HepG2 (cell line): ENCODE results near the gene SLC22A7. TPM values are rescaled to one million over a fixed set of nuclear protein-coding genes. Genes with fewer than 3 reads are reported as not detected.
A peak's percentile ranks its signal among the peaks of the same experiment; 100 is the strongest.

Experiments used
- ATAC-seq: fragments of 200-7000 bp; cut with Tn5 transposase; 3 replicates; pipeline ENCODE4 v1.9.1; 2020; ENCODE audit warnings: mild to moderate bottlenecking, moderate library complexity
- BruUV-seq: library from RNA; stranded (reverse); fragments of 400-500 nt; replicated peaks from 2 replicates; lab custom pipeline; 2021; lab: Mats Ljungman, UMichigan
- CTCF ChIA-PET: fragments of 300-600 bp; formaldehyde crosslinking; extraction: SDS; loops from one replicate; lab custom pipeline; 2021; ENCODE audit warnings: low total read pairs, inconsistent platforms, low intra/inter-chr PET ratio; lab: Yijun Ruan, JAX
- POLR2A ChIA-PET: fragments of 350-600 bp; sonication (Branson Sonifier 250); formaldehyde crosslinking; loops from one replicate; lab custom pipeline; 2020; ENCODE audit warnings: antibody characterized with exemption, inconsistent platforms; lab: Yijun Ruan, JAX
- DNase-seq: peaks from one replicate; pipeline ENCODE4 v3.0.0-alpha.2; 2015; ENCODE audit warnings: low spot score
- FAIRE-seq: peaks from 3 replicates; lab custom pipeline; 2011; peaks lifted over from hg19 to GRCh38; lab: Jason Lieb, UNC
- H2AFZ ChIP-seq: one replicate; pipeline ENCODE4 v1.6.1; 2011; ENCODE audit warnings: low read length, inconsistent platforms
- H3K27ac ChIP-seq: fragments of 300-600 bp; 3 replicates; pipeline ENCODE4 v1.8.0; 2011; ENCODE audit warnings: mixed run types, mild to moderate bottlenecking, mixed read lengths, low read length, inconsistent platforms; ENCODE audit not compliant: insufficient read depth; ENCODE audit errors: extremely low read length
- H3K27me3 ChIP-seq, 2 experiments: fragments of 200-600 bp in 1 of 2; 2 replicates in 1 of 2; 3 replicates in 1 of 2; pipeline versions ENCODE4 v1.6.0 to v1.8.0; 2011; ENCODE audit warnings: low read length in 2 of 2, mild to moderate bottlenecking in 2 of 2, moderate library complexity in 2 of 2, inconsistent platforms in 1 of 2; ENCODE audit not compliant: insufficient read depth in 2 of 2, control insufficient read depth in 1 of 2
- H3K36me3 ChIP-seq, 2 experiments: fragments of 200-600 bp in 1 of 2; replicated peaks in 1 of 2; 2 replicates in 1 of 2; 3 replicates in 1 of 2; pipeline versions ENCODE4 v1.5.1 to v1.8.0; 2011; ENCODE audit warnings: low read length in 2 of 2, inconsistent platforms in 1 of 2; ENCODE audit not compliant: insufficient read depth in 2 of 2, control insufficient read depth in 1 of 2
- H3K4me1 ChIP-seq: 2 replicates; pipeline ENCODE4 v1.5.1; 2012; ENCODE audit warnings: low read length, inconsistent platforms; ENCODE audit not compliant: insufficient read depth
- H3K4me2 ChIP-seq: 2 replicates; pipeline ENCODE4 v1.6.0; 2011; ENCODE audit warnings: low read depth, low read length, inconsistent platforms
- H3K4me3 ChIP-seq, 3 experiments: fragments of 200-600 bp in 1 of 3; sonication (generic), shearing (Covaris generic) in 1 of 3; replicated peaks in 1 of 3; 2 replicates each; pipeline ENCODE4 v1.5.1; 2011 to 2016; ENCODE audit warnings: low read length in 3 of 3, inconsistent platforms in 2 of 3, low read depth in 2 of 3, mild to moderate bottlenecking in 2 of 3, control low read depth in 1 of 3, mixed read lengths in 1 of 3; ENCODE audit not compliant: insufficient read depth in 1 of 3
- H3K79me2 ChIP-seq: one replicate; pipeline ENCODE4 v1.6.1; 2011; ENCODE audit warnings: low read length, inconsistent platforms; ENCODE audit not compliant: insufficient read depth
- H3K9ac ChIP-seq: 2 replicates; pipeline ENCODE4 v1.6.0; 2011; ENCODE audit warnings: mild to moderate bottlenecking, low read depth, low read length, inconsistent platforms; ENCODE audit not compliant: insufficient read depth
- H3K9me3 ChIP-seq: 2 replicates; pipeline ENCODE4 v1.5.1; 2012; ENCODE audit warnings: mild to moderate bottlenecking, low read length
- H4K20me1 ChIP-seq: 2 replicates; pipeline ENCODE4 v1.6.0; 2011; ENCODE audit warnings: inconsistent platforms, mild to moderate bottlenecking, low read length, moderate library complexity; ENCODE audit not compliant: insufficient read depth
- FOXO4 ChIP-seq: sonication (generic); formaldehyde crosslinking; conservative IDR thresholded peaks from 2 replicates; pipeline ENCODE4 v1.8.1; 2023; ENCODE audit warnings: missing genetic modification reagents
- HIC2 ChIP-seq: sonication (generic); formaldehyde crosslinking; IDR thresholded peaks from 2 replicates; pipeline ENCODE4 v1.9.0; 2022; ENCODE audit warnings: low read depth, missing genetic modification reagents
- LBX2 ChIP-seq: sonication (generic); formaldehyde crosslinking; IDR thresholded peaks from 2 replicates; pipeline ENCODE4 v1.5.0; 2020; ENCODE audit warnings: missing genetic modification reagents, mild to moderate bottlenecking, borderline replicate concordance
- POGZ ChIP-seq: sonication (generic); formaldehyde crosslinking; IDR thresholded peaks from 2 replicates; pipeline ENCODE4 v1.4.0; 2020; ENCODE audit warnings: mild to moderate bottlenecking, missing genetic modification reagents
- TFAP4 ChIP-seq: sonication (generic); IDR thresholded peaks from 2 replicates; pipeline ENCODE4 v1.6.1; 2016; ENCODE audit warnings: low read depth, borderline replicate concordance
- ZFX ChIP-seq: sonication (generic); formaldehyde crosslinking; IDR thresholded peaks from 2 replicates; pipeline ENCODE4 v1.4.0; 2020; ENCODE audit warnings: mild to moderate bottlenecking, low read depth, missing genetic modification reagents, moderate library complexity
- ZNF333 ChIP-seq: sonication (generic); formaldehyde crosslinking; IDR thresholded peaks from 2 replicates; pipeline ENCODE4 v1.4.0; 2020; ENCODE audit warnings: mild to moderate bottlenecking, missing genetic modification reagents, borderline replicate concordance
- in situ Hi-C: cut with HindIII; loops from 2 replicates; pipeline ENCODE4 v1.10.0; 2017; ENCODE audit warnings: low pct_unique_long_range_greater_than_20kb; ENCODE audit not compliant: extremely low pct_ligation_motif_present
- intact Hi-C: fragments of 100-400 bp; cut with micrococcal nuclease; formaldehyde crosslinking; loops from one replicate; pipeline ENCODE4 v1.10.0; 2022; ENCODE audit not compliant: unreplicated experiment
- polyA plus RNA-seq, 8 experiments: library from polyadenylated mRNA; depleted of rRNA in 3 of 8; stranded (reverse) in 7 of 8; unstranded in 1 of 8; fragments of >200 nt; fragmentation: Illumina TruSeq in 4 of 8; extraction: Trizol in 4 of 8; gene quantifications; 2 replicates each; pipeline versions ENCODE4 v1.2.1 to v1.2.3, GENCODE V29; 2011 to 2016; ENCODE audit warnings: low read depth in 4 of 8, missing spikeins in 1 of 8, mixed read lengths in 1 of 8; ENCODE audit not compliant: insufficient read depth in 1 of 8
- total RNA-seq, 5 experiments: library from RNA; depleted of rRNA; stranded (reverse); fragments of >200 nt; fragmentation: Illumina TruSeq; extraction: Trizol; gene quantifications; 2 replicates each; pipeline ENCODE4 v1.2.3, GENCODE V29; 2016; ENCODE audit warnings: low read depth in 1 of 5

Gene SLC22A7
- total and polyA plus RNA-seq, 2 of the 13 experiments (the other 11 are each of a cell fraction or from before 2014, with no cell fraction given) = 5.3 to 22.6 TPM

GRCh38 chr6:43271103-43271815 is 26.8 kb upstream of the SLC22A7 start (continued):
- TF ChIP-seq HIC2 (CRISPR knock-in tag) = no peak

GRCh38 chr6:43271944-43272343 is 26.1 kb upstream of the SLC22A7 start:
- H3K9me3 ChIP-seq = no peaks in the 10 kb centered on the region
- intact Hi-C loops = no loop called here
- DNase-seq = no peak
- BruUV-seq = no TSS peak
- no peak overlapping the region for H3K4me3 ChIP-seq
- in situ Hi-C loops = no loop called here
- CTCF ChIA-PET = no interaction called here
- POLR2A ChIA-PET = interaction anchor here (3.2 to 20.0 kb wide), 3 partner anchors 8 to 26 kb away, joined by 13 to 314 read pairs (median 131); partner anchors contain the start of gene SLC22A7
- H3K36me3 ChIP-seq = no peaks in the 10 kb centered on the region
- peaks cover 7% of the 10 kb centered on the region for H3K79me2 ChIP-seq
- H2AFZ ChIP-seq = no peak overlapping the region
- H3K4me1 ChIP-seq = peaks cover 96% of the 10 kb centered on the region
- TF ChIP-seq FOXO4 (CRISPR knock-in tag) = 0 out of 2 replicates have a peak, but pooled peaks have one; percentile 66
- no peak for TF ChIP-seq TFAP4
- TF ChIP-seq ZNF333 = 0 out of 2 replicates have a peak, but pooled peaks have one; percentile 56
- TF ChIP-seq ZFX (CRISPR knock-in tag) = no peak
- TF ChIP-seq LBX2 (CRISPR knock-in tag) = 0 out of 2 replicates have a peak, but pooled peaks have one; percentile 45
- TF ChIP-seq POGZ = 0 out of 2 replicates have a peak, but pooled peaks have one; percentile 20
- TF ChIP-seq, all 625 proteins: peak for 4
- FAIRE-seq (no peak), ATAC-seq (no peak)
- H3K27me3 ChIP-seq = no peaks in the 10 kb centered on the region
- no peaks in the 10 kb centered on the region for H4K20me1 ChIP-seq
- no peak overlapping the region for H3K9ac ChIP-seq
- H3K4me2 ChIP-seq = no peak overlapping the region
- peak overlapping the region; percentile 94 for H3K27ac ChIP-seq
